Measurements from ENCODE around the gene CLIC6. TPM values are rescaled to one million over a fixed set of nuclear protein-coding genes. Genes with fewer than 3 reads are reported as not detected.

CLIC6 gene
- total and polyA plus RNA-seq, 4 donors, result 15.1 to 63.9 (median 30.6) TPM

GRCh38 chr21:34642211-34643075, 26.4 kb upstream of the CLIC6 start:
- no peak for DNase-seq
- no peak overlapping the region for H3K27ac ChIP-seq (ENCODE audit: low read depth in 1 of 2, low read length in 1 of 2)
- H3K9me3 ChIP-seq (ENCODE audit: control insufficient read depth in 4 of 4, insufficient read depth in 3 of 4, low read length in 3 of 4), result peaks cover 0 to 3% (median 0%) of the 10 kb centered on the region in 4 donors
- no peak for ATAC-seq (ENCODE audit: insufficient read depth, low FRiP score)
- H3K27me3 ChIP-seq (ENCODE audit: control insufficient read depth in 3 of 3, insufficient read depth in 3 of 3, low read length in 2 of 3), result no peaks in the 10 kb centered on the region
- WGBS, 2 donors, result 64 to 81% methylated on average over 7 of the region's 7 CpGs
- TF ChIP-seq CTCF (IDR thresholded peaks at IDR 0.05; ENCODE audit: control extremely low read depth, extremely low read depth), result no peak
- H3K4me3 ChIP-seq, result no peak overlapping the region
- no peak overlapping the region for H3K9ac ChIP-seq (ENCODE audit: insufficient read depth in 1 of 2, low read length in 2 of 2)
- peaks cover 0 to 2% (median 0%) of the 10 kb centered on the region in 5 donors for H3K4me1 ChIP-seq (ENCODE audit: control insufficient read depth in 5 of 5, insufficient read depth in 5 of 5, low read length in 5 of 5)
- no peaks in the 10 kb centered on the region for H3K36me3 ChIP-seq (ENCODE audit: control insufficient read depth in 4 of 4, insufficient read depth in 4 of 4, low read length in 4 of 4)

GRCh38 chr21:34644825-34645224, 24.0 kb upstream of the CLIC6 start:
- WGBS, 2 donors, result 72 to 83% methylated on average over 4 of the region's 4 CpGs
- no peaks in the 10 kb centered on the region for H3K27me3 ChIP-seq (ENCODE audit: control insufficient read depth in 3 of 3, insufficient read depth in 3 of 3, low read length in 2 of 3)
- no peaks in the 10 kb centered on the region for H3K9me3 ChIP-seq (ENCODE audit: control insufficient read depth in 4 of 4, insufficient read depth in 3 of 4, low read length in 3 of 4)
- H3K9ac ChIP-seq (ENCODE audit: insufficient read depth in 1 of 2, low read length in 2 of 2), result no peak overlapping the region
- ATAC-seq (ENCODE audit: insufficient read depth, low FRiP score) (no peak), DNase-seq (peak; percentile 25 to 71 (median 40))
- H3K27ac ChIP-seq (ENCODE audit: low read depth in 1 of 2, low read length in 1 of 2), result no peak overlapping the region
- TF ChIP-seq CTCF (IDR thresholded peaks at IDR 0.05; ENCODE audit: control extremely low read depth, extremely low read depth), result no peak
- H3K4me3 ChIP-seq, result no peak overlapping the region
- peaks cover 0 to 8% (median 0%) of the 10 kb centered on the region in 5 donors for H3K4me1 ChIP-seq (ENCODE audit: control insufficient read depth in 5 of 5, insufficient read depth in 5 of 5, low read length in 5 of 5)
- no peaks in the 10 kb centered on the region for H3K36me3 ChIP-seq (ENCODE audit: control insufficient read depth in 4 of 4, insufficient read depth in 4 of 4, low read length in 4 of 4)

GRCh38 chr21:34647555-34647954, 21.2 kb upstream of the CLIC6 start:
- no peaks in the 10 kb centered on the region for H3K36me3 ChIP-seq (ENCODE audit: control insufficient read depth in 4 of 4, insufficient read depth in 4 of 4, low read length in 4 of 4)
- DNase-seq (no peak), ATAC-seq (ENCODE audit: insufficient read depth, low FRiP score) (no peak)
- peaks cover 0 to 3% (median under 1%) of the 10 kb centered on the region in 4 donors for H3K9me3 ChIP-seq (ENCODE audit: control insufficient read depth in 4 of 4, insufficient read depth in 3 of 4, low read length in 3 of 4)
- 46 to 80% methylated on average over 6 of the region's 6 CpGs for WGBS, 2 donors
- no peaks in the 10 kb centered on the region for H3K27me3 ChIP-seq (ENCODE audit: control insufficient read depth in 3 of 3, insufficient read depth in 3 of 3, low read length in 2 of 3)
- TF ChIP-seq CTCF (IDR thresholded peaks at IDR 0.05; ENCODE audit: control extremely low read depth, extremely low read depth), result no peak
- no peak overlapping the region for H3K4me3 ChIP-seq
- H3K27ac ChIP-seq (ENCODE audit: low read depth in 1 of 2, low read length in 1 of 2), result no peak overlapping the region
- H3K4me1 ChIP-seq (ENCODE audit: control insufficient read depth in 5 of 5, insufficient read depth in 5 of 5, low read length in 5 of 5), result peaks cover 0 to 8% (median 0%) of the 10 kb centered on the region in 5 donors
- no peak overlapping the region for H3K9ac ChIP-seq (ENCODE audit: insufficient read depth in 1 of 2, low read length in 2 of 2)
